Activated naive CD4-positive, alpha-beta T cell treated with anti-CD3 and anti-CD28 coated beads, Interleukin-2, amount 10 ng/mL, durations not matched to agents 7 days and 5 days (primary cell): ENCODE data around the gene COL23A1.

Experiments
- CTCF ChIA-PET: fragments of 350-600 bp; sonication (Branson Sonifier 250); formaldehyde crosslinking; loops from one replicate; lab custom pipeline; 2021; ENCODE audit warnings: antibody characterized with exemption; lab: Charles Lee
- DNase-seq: peaks from one replicate; pipeline ENCODE4 v3.0.0-alpha.2; 2020
- H3K27ac Mint-ChIP-seq: one replicate; pipeline ENCODE4 v1.8.0; 2021; ENCODE audit warnings: mild to moderate bottlenecking, moderate library complexity, mixed read lengths
- H3K27me3 Mint-ChIP-seq: one replicate; pipeline ENCODE4 v1.8.0; 2021; ENCODE audit warnings: mild to moderate bottlenecking, mixed read lengths
- H3K36me3 Mint-ChIP-seq: one replicate; pipeline ENCODE4 v1.8.0; 2021; ENCODE audit warnings: mixed read lengths
- H3K4me1 Mint-ChIP-seq: one replicate; pipeline ENCODE4 v1.8.0; 2021; ENCODE audit warnings: mixed read lengths
- H3K4me3 Mint-ChIP-seq: one replicate; pipeline ENCODE4 v1.8.0; 2021; ENCODE audit warnings: mild to moderate bottlenecking, moderate library complexity, mixed read lengths
- H3K9me3 Mint-ChIP-seq: one replicate; pipeline ENCODE4 v1.8.0; 2021; ENCODE audit warnings: mixed read lengths

Gene COL23A1

GRCh38 chr5:178295589-178295988 is 294.6 kb downstream of the COL23A1 start:
- Mint-ChIP-seq H3K27me3 (peaks cover 18% of the 10 kb centered on the region), H3K27ac (no peak overlapping the region), H3K4me3 (no peak overlapping the region), H3K36me3 (no peaks in the 10 kb centered on the region), H3K9me3 (peaks cover 5% of the 10 kb centered on the region), H3K4me1 (no peaks in the 10 kb centered on the region)
- DNase-seq = no peak
- CTCF ChIA-PET = no interaction called here

DNA sequence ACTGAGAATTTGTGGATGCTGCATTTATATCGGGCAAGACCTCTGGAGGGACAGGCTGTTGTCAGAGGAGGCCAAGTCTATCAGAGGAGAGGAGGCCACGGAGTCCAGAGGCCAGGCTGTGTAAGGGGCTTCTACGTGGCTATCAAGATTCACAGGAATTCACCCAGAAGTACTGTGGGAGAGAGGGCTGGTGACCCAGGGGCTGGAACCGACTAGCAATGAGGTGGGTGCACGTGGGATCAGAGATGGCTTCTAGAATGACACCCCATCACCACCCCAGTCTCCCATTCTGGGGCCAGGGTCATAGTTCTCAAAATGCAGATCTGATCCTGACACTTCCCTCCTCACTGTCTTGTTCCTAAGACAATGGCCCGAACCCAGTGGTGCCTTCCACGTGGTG is 296.4 kb downstream of the COL23A1 start:
- peaks cover 18% of the 10 kb centered on the region for H3K27me3 Mint-ChIP-seq
- H3K4me3 Mint-ChIP-seq = no peak overlapping the region
- no peak overlapping the region for H3K27ac Mint-ChIP-seq
- H3K9me3 Mint-ChIP-seq = peaks cover 5% of the 10 kb centered on the region
- no peak for DNase-seq
- CTCF ChIA-PET = no interaction called here
- H3K4me1 Mint-ChIP-seq = no peaks in the 10 kb centered on the region
- H3K36me3 Mint-ChIP-seq = no peaks in the 10 kb centered on the region

GRCh38 chr5:178293400-178293799 is 296.8 kb downstream of the COL23A1 start:
- H3K27ac Mint-ChIP-seq = no peak overlapping the region
- H3K4me1 Mint-ChIP-seq = no peaks in the 10 kb centered on the region
- no peak overlapping the region for H3K4me3 Mint-ChIP-seq
- CTCF ChIA-PET = no interaction called here
- DNase-seq = no peak
- H3K36me3 Mint-ChIP-seq = no peaks in the 10 kb centered on the region
- H3K9me3 Mint-ChIP-seq = peaks cover 5% of the 10 kb centered on the region
- peaks cover 18% of the 10 kb centered on the region for H3K27me3 Mint-ChIP-seq

- DNase-seq = no peak
- peaks cover 21% of the 10 kb centered on the region for H3K27me3 Mint-ChIP-seq
- H3K4me3 Mint-ChIP-seq = no peak overlapping the region
- H3K4me1 Mint-ChIP-seq = no peaks in the 10 kb centered on the region
- H3K9me3 Mint-ChIP-seq = peaks cover 5% of the 10 kb centered on the region
- H3K27ac Mint-ChIP-seq = no peak overlapping the region
- no peaks in the 10 kb centered on the region for H3K36me3 Mint-ChIP-seq
- CTCF ChIA-PET = no interaction called here
These were observed 297.4 kb downstream of the COL23A1 start for GRCh38 chr5:178292826-178293205.

DNA sequence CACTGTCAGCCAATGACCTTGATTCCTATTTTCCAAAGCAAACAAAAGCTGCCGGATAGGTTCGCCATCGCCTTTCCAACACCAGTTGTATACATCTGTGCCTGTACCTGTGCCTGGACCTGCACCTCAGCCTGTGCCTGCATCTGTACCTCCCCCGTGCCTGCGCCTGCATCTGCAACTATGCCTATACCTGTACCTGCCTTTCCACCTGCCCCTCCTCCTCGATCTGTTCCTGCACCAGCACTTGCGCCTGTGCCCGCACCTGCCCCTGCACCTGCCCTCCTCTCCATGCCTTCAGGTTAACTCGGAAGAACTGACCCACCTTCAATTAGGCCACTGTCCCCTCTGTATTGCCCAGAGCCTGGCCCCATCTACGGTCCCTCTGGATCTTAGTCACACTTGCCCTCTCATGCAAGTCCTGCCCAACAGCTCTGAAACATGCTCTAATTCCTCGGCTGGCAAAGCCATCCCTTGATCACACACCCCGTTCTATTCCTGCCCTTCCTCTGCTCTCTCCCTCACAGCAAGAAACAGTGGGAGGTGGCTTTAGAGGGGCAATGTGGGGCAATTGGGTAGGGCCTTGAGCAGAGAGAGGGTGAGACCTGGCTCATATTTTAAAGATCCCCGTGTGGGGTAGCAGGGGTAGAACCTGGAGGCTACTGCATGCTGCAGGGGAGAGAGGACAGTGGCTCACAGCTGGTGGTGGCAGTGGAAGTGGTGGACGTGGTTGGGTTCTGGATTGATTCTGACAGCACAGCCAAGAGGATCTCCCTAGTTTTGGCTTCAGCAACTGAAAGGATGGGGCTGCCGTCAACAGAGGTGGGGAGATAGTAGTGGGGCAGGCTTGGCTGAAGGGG is 298.0 kb downstream of the COL23A1 start:
- Mint-ChIP-seq H3K36me3 (no peaks in the 10 kb centered on the region), H3K4me1 (no peaks in the 10 kb centered on the region), H3K27me3 (peaks cover 22% of the 10 kb centered on the region), H3K9me3 (peaks cover 5% of the 10 kb centered on the region), H3K27ac (no peak overlapping the region), H3K4me3 (no peak overlapping the region)
- CTCF ChIA-PET = no interaction called here
- DNase-seq = no peak

GRCh38 chr5:178291161-178291561 is 299.0 kb downstream of the COL23A1 start:
- Mint-ChIP-seq H3K27me3 (peaks cover 22% of the 10 kb centered on the region), H3K4me1 (no peaks in the 10 kb centered on the region), H3K27ac (no peak overlapping the region)

DNA sequence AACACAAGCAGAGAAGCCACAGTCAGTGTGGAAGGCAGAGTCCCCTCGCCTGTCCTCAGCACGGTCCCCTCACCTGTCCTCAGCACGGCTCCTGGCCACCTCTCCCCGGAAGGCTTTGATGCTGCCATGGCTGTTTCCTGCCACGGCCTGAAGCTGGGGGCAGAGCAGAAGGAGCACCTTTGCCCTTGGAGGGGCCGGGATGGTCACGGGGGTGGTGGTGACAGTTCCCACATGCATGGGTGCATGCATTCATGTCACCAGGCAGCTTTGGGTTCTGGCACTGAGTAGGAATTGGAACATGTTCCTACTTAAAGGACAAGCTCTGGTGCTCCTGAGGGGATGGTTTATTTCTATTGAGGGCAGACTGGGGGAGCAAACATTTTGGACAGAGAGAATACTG is 299.8 kb downstream of the COL23A1 start:
- DNase-seq = no peak
- Mint-ChIP-seq H3K27ac (no peak overlapping the region), H3K36me3 (no peaks in the 10 kb centered on the region), H3K9me3 (no peaks in the 10 kb centered on the region), H3K27me3 (peaks cover 26% of the 10 kb centered on the region), H3K4me3 (no peak overlapping the region), H3K4me1 (no peaks in the 10 kb centered on the region)
- CTCF ChIA-PET = no interaction called here

More at GRCh38 chr5:178291161-178291561, 299.0 kb downstream of the COL23A1 start:
- CTCF ChIA-PET = no interaction called here
- no peaks in the 10 kb centered on the region for H3K36me3 Mint-ChIP-seq
- no peak for DNase-seq
- peaks cover 5% of the 10 kb centered on the region for H3K9me3 Mint-ChIP-seq
- H3K4me3 Mint-ChIP-seq = no peak overlapping the region

DNA sequence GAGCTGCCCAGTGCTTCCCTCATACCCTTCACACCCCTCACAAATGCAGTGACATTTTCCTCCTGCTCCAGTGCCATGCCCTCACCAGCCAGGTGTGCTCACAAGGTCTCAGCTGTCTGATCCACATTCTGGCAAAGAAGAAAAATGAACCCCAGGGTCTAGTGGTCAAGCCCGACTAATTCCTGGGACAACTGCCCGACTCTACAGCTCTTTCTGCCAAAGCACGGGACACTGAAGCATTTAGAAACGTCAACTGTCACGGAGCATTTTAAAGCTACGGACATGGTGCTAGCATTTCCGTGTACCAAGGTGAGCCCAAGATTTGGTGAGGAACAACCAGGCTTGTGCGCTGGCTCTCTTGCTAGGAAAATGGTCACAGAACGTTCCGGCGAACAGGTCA is 300.8 kb downstream of the COL23A1 start:
- Mint-ChIP-seq H3K4me1 (no peaks in the 10 kb centered on the region), H3K36me3 (no peaks in the 10 kb centered on the region), H3K27me3 (peaks cover 26% of the 10 kb centered on the region), H3K4me3 (no peak overlapping the region), H3K27ac (no peak overlapping the region), H3K9me3 (no peaks in the 10 kb centered on the region)
- DNase-seq = no peak
- CTCF ChIA-PET = no interaction called here

- Mint-ChIP-seq H3K4me1 (no peaks in the 10 kb centered on the region), H3K27me3 (peaks cover 24% of the 10 kb centered on the region), H3K9me3 (peaks cover 5% of the 10 kb centered on the region), H3K36me3 (no peaks in the 10 kb centered on the region), H3K27ac (no peak overlapping the region), H3K4me3 (no peak overlapping the region)
- CTCF ChIA-PET = no interaction called here
- no peak for DNase-seq
These were observed 301.5 kb downstream of the COL23A1 start for GRCh38 chr5:178288401-178289368.

- no peak for DNase-seq
These were observed 302.4 kb downstream of the COL23A1 start for GRCh38 chr5:178287791-178288105.

DNA sequence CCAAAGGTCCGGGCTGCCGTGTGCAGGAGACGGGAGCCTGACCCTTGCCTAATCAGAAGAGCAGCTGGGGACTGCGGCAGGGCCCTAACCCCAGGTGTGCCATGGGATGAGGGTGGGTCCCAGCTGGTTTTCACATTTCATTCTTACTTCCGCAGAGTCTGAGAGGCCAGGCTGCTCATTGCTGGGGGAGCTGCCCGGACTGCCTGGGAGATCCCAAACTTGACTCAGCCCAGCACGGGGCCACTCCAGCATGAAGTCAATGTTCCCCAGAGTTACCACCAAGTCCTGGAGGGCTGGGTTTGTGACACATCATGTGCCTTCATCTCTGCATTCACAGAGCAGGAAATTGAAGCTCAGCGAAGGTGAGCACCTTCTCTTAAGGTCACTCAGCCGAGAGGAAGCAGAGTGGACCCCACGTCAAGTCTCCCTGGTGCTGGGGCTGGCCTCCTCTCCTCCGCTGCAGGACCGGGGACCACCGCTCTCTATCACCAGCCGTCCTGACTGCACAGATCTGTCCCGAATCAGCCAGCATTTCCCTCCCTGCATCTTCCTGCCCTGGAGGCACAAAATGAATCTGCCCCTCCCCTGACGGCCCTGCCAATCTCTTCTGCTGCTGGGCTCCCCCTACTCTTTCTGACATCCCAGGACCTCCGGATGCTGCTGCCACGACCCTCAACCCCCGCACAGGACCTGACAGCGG is 303.0 kb downstream of the COL23A1 start:
- H3K27me3 Mint-ChIP-seq = peaks cover 20% of the 10 kb centered on the region
- H3K9me3 Mint-ChIP-seq = peaks cover 10% of the 10 kb centered on the region
- CTCF ChIA-PET = no interaction called here

More at GRCh38 chr5:178287791-178288105, 302.4 kb downstream of the COL23A1 start:
- Mint-ChIP-seq H3K27ac (no peak overlapping the region), H3K27me3 (peaks cover 18% of the 10 kb centered on the region), H3K4me3 (no peak overlapping the region), H3K36me3 (no peaks in the 10 kb centered on the region), H3K4me1 (no peaks in the 10 kb centered on the region), H3K9me3 (peaks cover 10% of the 10 kb centered on the region)
- CTCF ChIA-PET = no interaction called here

DNA sequence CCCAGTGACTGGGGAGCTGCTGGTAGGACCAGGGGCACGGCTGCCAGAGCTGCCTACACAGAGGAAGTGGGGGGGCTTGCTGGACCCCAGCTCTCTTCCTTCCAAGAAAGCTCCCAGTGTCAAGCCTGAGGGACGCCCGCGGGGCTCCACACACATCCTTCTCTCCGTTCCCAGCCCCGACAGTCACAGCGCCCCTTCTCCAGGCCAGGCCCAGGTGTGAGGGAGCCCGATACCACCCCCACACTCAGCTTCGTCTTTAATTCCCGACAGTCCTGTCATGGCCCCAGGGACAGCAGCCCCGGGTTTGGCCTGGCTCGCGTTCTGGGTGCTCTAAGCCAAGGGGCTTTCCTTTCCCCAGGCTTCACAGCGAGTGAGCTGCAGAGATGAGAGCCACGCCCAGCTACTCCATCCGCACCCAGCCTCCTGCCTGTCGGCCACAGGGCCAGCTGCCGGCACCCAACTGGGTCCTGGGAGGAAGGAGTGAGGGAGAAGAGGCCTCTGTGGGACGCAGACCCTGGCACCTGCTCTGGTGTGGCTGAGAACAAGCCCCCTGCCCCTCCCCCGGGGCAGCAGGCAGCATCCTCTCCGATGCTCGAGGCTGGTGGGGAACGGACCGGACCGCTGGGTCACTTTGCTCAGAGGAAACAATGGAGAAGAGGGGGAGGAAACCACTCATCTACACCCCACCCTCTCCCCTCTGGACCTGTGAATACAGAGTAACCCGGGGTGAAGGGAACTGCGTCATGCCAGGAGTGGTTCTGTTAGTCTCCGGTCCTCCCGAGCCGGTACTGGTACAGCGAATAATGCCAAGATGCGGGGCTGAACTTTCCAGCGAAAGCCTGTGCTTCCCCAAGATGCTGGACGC is 303.7 kb downstream of the COL23A1 start:
- no peak for DNase-seq
- H3K4me3 Mint-ChIP-seq = no peak overlapping the region
- H3K4me1 Mint-ChIP-seq = no peaks in the 10 kb centered on the region
- H3K27ac Mint-ChIP-seq = no peak overlapping the region
- H3K27me3 Mint-ChIP-seq = peaks cover 19% of the 10 kb centered on the region
- peaks cover 10% of the 10 kb centered on the region for H3K9me3 Mint-ChIP-seq
- no peaks in the 10 kb centered on the region for H3K36me3 Mint-ChIP-seq
- CTCF ChIA-PET = no interaction called here

More for the DNA sequence above, 303.0 kb downstream of the COL23A1 start:
- Mint-ChIP-seq H3K4me1 (no peaks in the 10 kb centered on the region), H3K4me3 (no peak overlapping the region), H3K36me3 (no peaks in the 10 kb centered on the region), H3K27ac (no peak overlapping the region)
- DNase-seq = no peak

DNA sequence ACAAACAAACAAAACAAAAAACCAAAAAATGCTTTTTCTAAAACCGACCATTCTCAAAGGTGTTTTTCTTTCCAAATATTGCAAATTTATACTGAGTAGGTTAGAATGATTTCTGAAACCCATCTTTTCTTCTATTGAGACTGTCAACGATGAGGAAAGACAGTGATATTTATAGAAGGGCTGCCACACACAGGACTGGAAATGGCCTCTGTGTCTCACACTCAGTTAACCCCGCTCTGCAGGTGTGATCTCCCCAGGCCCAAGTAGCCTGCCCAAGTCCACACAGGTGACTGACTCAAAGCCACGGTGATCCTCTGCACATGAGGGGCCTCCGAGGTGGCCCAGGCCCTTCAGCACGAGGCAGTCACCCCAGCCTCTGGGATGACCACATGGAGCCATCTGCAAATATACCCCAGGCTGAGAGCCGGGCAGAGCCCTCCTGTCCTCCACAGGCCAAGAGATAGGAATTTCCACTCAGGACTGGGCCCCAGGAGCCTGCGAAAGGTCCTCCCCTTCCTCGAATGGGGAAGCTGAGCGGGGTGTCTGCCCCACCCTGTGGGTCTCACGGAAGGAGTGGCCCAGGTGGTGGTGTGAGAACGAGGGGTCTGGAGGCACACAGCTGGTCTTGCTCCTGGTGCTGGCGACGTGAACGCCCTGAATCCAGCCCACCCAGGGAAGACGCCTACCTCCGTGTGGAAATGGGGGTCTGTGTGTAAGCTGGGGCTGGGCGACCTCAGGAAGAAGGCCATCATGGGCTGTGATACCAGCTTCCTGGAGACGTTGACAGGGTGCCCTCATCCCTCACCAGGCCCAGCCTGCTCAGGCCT is 304.6 kb downstream of the COL23A1 start:
- no peaks in the 10 kb centered on the region for H3K4me1 Mint-ChIP-seq
- peaks cover 10% of the 10 kb centered on the region for H3K9me3 Mint-ChIP-seq
- H3K4me3 Mint-ChIP-seq = no peak overlapping the region
- DNase-seq = no peak
- no peaks in the 10 kb centered on the region for H3K36me3 Mint-ChIP-seq
- no peak overlapping the region for H3K27ac Mint-ChIP-seq
- CTCF ChIA-PET = no interaction called here
- H3K27me3 Mint-ChIP-seq = peaks cover 24% of the 10 kb centered on the region
